SK-N-SH (cell line): ENCODE measurements around the gene ITPRID2. TPM values are rescaled to one million over a fixed set of nuclear protein-coding genes. Genes with fewer than 3 reads are reported as not detected.

Experiments used
- CTCF ChIA-PET: fragments of 300-600, 350-600 bp; formaldehyde crosslinking; extraction: SDS; loops from one replicate; lab custom pipeline; 2021; lab: Yijun Ruan, JAX
- POLR2A ChIA-PET: fragments of 350-600 bp; sonication (Branson Sonifier 250); formaldehyde crosslinking; extraction: SDS; loops from one replicate; lab custom pipeline; 2020; ENCODE audit warnings: antibody characterized with exemption, inconsistent platforms; lab: Yijun Ruan, JAX
- DNase-seq: peaks from one replicate; pipeline ENCODE4 v3.0.0; 2012
- H2AFZ ChIP-seq: fragments of 200-600 bp; sonication (generic); 2 replicates; pipeline ENCODE4 v1.8.1; 2016; ENCODE audit warnings: antibody characterized with exemption, mild to moderate bottlenecking, low read depth
- H3F3A ChIP-seq: fragments of 200-600 bp; sonication (generic); replicated peaks from 2 replicates; pipeline ENCODE3; 2016; ENCODE audit warnings: antibody characterized with exemption, mild to moderate bottlenecking; ENCODE audit not compliant: insufficient read depth
- H3K27ac ChIP-seq, 2 experiments: fragments of 200-500 bp in 1 of 2; fragments of 200-600 bp in 1 of 2; sonication (Bioruptor generic) in 1 of 2; sonication (generic), shearing (Covaris generic) in 1 of 2; 2 replicates each; pipeline versions ENCODE4 v1.5.1 to v1.6.1; 2014 to 2016; ENCODE audit warnings: low read depth in 2 of 2, inconsistent platforms in 1 of 2, low read length in 1 of 2, mild to moderate bottlenecking in 1 of 2, mixed read lengths in 1 of 2
- H3K27me3 ChIP-seq: fragments of 200-600 bp; sonication (generic), shearing (Covaris generic); 2 replicates; pipeline ENCODE4 v1.6.1; 2016; ENCODE audit warnings: mixed run types; ENCODE audit not compliant: insufficient read depth
- H3K36me3 ChIP-seq, 2 experiments: fragments of 200-500 bp in 1 of 2; fragments of 200-600 bp in 1 of 2; sonication (Bioruptor generic) in 1 of 2; sonication (generic) in 1 of 2; replicated peaks in 1 of 2; 2 replicates each; pipeline versions ENCODE3 to v1.5.1; 2014 to 2016; ENCODE audit warnings: low read length in 1 of 2, mild to moderate bottlenecking in 1 of 2; ENCODE audit not compliant: insufficient read depth in 2 of 2, control insufficient read depth in 1 of 2
- H3K4me1 ChIP-seq, 2 experiments: fragments of 200-500 bp in 1 of 2; fragments of 200-600 bp in 1 of 2; sonication (Bioruptor generic) in 1 of 2; sonication (generic), shearing (Covaris generic) in 1 of 2; 2 replicates each; pipeline versions ENCODE4 v1.5.1 to v1.6.1; 2014 to 2016; ENCODE audit warnings: low read depth in 1 of 2, low read length in 1 of 2, mixed run types in 1 of 2; ENCODE audit not compliant: insufficient read depth in 2 of 2, control insufficient read depth in 1 of 2
- H3K4me2 ChIP-seq: fragments of 200-600 bp; sonication (generic), shearing (Covaris generic); 2 replicates; pipeline ENCODE4 v1.6.1; 2017; ENCODE audit warnings: mixed run types
- H3K4me3 ChIP-seq, 2 experiments: fragments of 200-500 bp in 1 of 2; fragments of 200-600 bp in 1 of 2; sonication (Bioruptor generic) in 1 of 2; sonication (generic), shearing (Covaris generic) in 1 of 2; 2 replicates each; pipeline versions ENCODE4 v1.5.1 to v1.8.1; 2014 to 2016; ENCODE audit warnings: low read depth in 2 of 2, inconsistent platforms in 1 of 2, low read length in 1 of 2, mild to moderate bottlenecking in 1 of 2, mixed read lengths in 1 of 2, moderate library complexity in 1 of 2
- H3K79me2 ChIP-seq: fragments of 200-600 bp; sonication (generic); 2 replicates; pipeline ENCODE4 v1.8.1; 2017; ENCODE audit warnings: mild to moderate bottlenecking; ENCODE audit not compliant: insufficient read depth
- H3K9ac ChIP-seq: fragments of 200-600 bp; sonication (generic); 2 replicates; pipeline ENCODE4 v1.6.1; 2017; ENCODE audit warnings: mixed run types
- H3K9me2 ChIP-seq: fragments of 200-600 bp; sonication (generic); 2 replicates; pipeline ENCODE4 v1.6.1; 2017; ENCODE audit warnings: mixed run types
- H3K9me3 ChIP-seq: fragments of 200-600 bp; sonication (generic); 2 replicates; pipeline ENCODE4 v1.6.1; 2017; ENCODE audit warnings: mixed run types, mild to moderate bottlenecking, moderate library complexity
- H4K20me1 ChIP-seq: fragments of 200-600 bp; sonication (generic); 2 replicates; pipeline ENCODE4 v1.6.1; 2017; ENCODE audit warnings: mild to moderate bottlenecking, mixed run types; ENCODE audit not compliant: insufficient read depth
- CHD2 ChIP-seq: fragments of 150-350 bp; IDR thresholded peaks from 2 replicates; pipeline ENCODE4 v1.6.1; 2018; ENCODE audit warnings: low read length; ENCODE audit not compliant: partially characterized antibody
- CTCF ChIP-seq: fragments of 200-600 bp; sonication (generic); IDR thresholded peaks from 2 replicates; pipeline ENCODE4 v1.6.1; 2017; ENCODE audit warnings: antibody characterized with exemption, mild to moderate bottlenecking, moderate library complexity
- ELF1 ChIP-seq: IDR thresholded peaks from 2 replicates; pipeline ENCODE4 v1.4.0; 2012
- EP300 ChIP-seq, 2 experiments: IDR thresholded peaks; 2 replicates each; pipeline versions ENCODE4 v1.4.0 to v1.6.1; 2012; ENCODE audit warnings: borderline replicate concordance in 1 of 2, low read depth in 1 of 2, low read length in 1 of 2
- EZH2phosphoT487 ChIP-seq: fragments of 200-600 bp; sonication (generic); IDR thresholded peaks from 2 replicates; pipeline ENCODE4 v1.6.1; 2017; ENCODE audit warnings: low read depth, mixed run types, mild to moderate bottlenecking, antibody characterized with exemption, moderate library complexity, borderline replicate concordance
- GABPA ChIP-seq: IDR thresholded peaks from 2 replicates; pipeline ENCODE4 v1.4.0; 2012; ENCODE audit warnings: low read depth, mild to moderate bottlenecking
- GATA2 ChIP-seq: sonication (generic); formaldehyde crosslinking; IDR thresholded peaks from 2 replicates; pipeline ENCODE4 v1.5.0; 2020; ENCODE audit warnings: mild to moderate bottlenecking, missing genetic modification reagents
- JUND ChIP-seq: IDR thresholded peaks from 2 replicates; pipeline ENCODE4 v1.4.0; 2012
- MXI1 ChIP-seq: IDR thresholded peaks from 2 replicates; pipeline ENCODE4 v1.6.1; 2012; ENCODE audit warnings: mild to moderate bottlenecking, low read depth, low read length, improper control_type of control experiment
- NFIC ChIP-seq: IDR thresholded peaks from 2 replicates; pipeline ENCODE4 v1.4.0; 2012; ENCODE audit warnings: borderline replicate concordance
- NRF1 ChIP-seq: IDR thresholded peaks from 2 replicates; pipeline ENCODE4 v1.6.1; 2012; ENCODE audit warnings: low read depth, mild to moderate bottlenecking, low read length
- PBX3 ChIP-seq: IDR thresholded peaks from 2 replicates; pipeline ENCODE4; 2012
- POLR2AphosphoS5 ChIP-seq: IDR thresholded peaks from 2 replicates; pipeline ENCODE4 v1.6.1; 2012; ENCODE audit warnings: low read depth, low read length
- RCOR1 ChIP-seq: fragments of 150-350 bp; IDR thresholded peaks from 2 replicates; pipeline ENCODE4 v1.6.1; 2017; ENCODE audit warnings: antibody characterized with exemption, low read length
- REST ChIP-seq: IDR thresholded peaks from 2 replicates; pipeline ENCODE4 v1.6.1; 2012; ENCODE audit warnings: mild to moderate bottlenecking, low read depth, low read length, moderate library complexity
- SIN3A ChIP-seq: IDR thresholded peaks from 2 replicates; pipeline ENCODE4 v1.6.1; 2012; ENCODE audit warnings: low read depth, mild to moderate bottlenecking, low read length, moderate library complexity, borderline replicate concordance
- TAF1 ChIP-seq: IDR thresholded peaks from 2 replicates; pipeline ENCODE4 v1.6.1; 2012; ENCODE audit warnings: low read depth, mild to moderate bottlenecking, low read length, moderate library complexity, borderline replicate concordance
- TEAD4 ChIP-seq: IDR thresholded peaks from 2 replicates; pipeline ENCODE4 v1.4.0; 2012; ENCODE audit warnings: mild to moderate bottlenecking, borderline replicate concordance; ENCODE audit not compliant: insufficient read depth
- YY1 ChIP-seq: IDR thresholded peaks from 2 replicates; pipeline ENCODE4 v1.4.0; 2012; ENCODE audit warnings: low read depth, mild to moderate bottlenecking
- ZBTB33 ChIP-seq: IDR thresholded peaks from 2 replicates; pipeline ENCODE4 v1.4.0; 2012; ENCODE audit warnings: low read depth, borderline replicate concordance
- whole genome bisulfite sequencing: methylation state at CpG from one replicate; pipeline ENCODE4 v1.1.6; 2017; ENCODE audit warnings: low lambda C conversion rate; 5-methylcytosine and 5-hydroxymethylcytosine counted together
- polyA plus RNA-seq, 3 experiments: library from polyadenylated mRNA; depleted of rRNA; stranded (reverse); fragments of >200 nt; gene quantifications; 2 replicates each; pipeline ENCODE4 v1.2.3, GENCODE V29; 2012

Gene ITPRID2
- polyA plus RNA-seq, 1 of the 3 experiments (the other 2 are of a cell fraction) = 41.9 TPM

- TF ChIP-seq POLR2AphosphoS5 (no peak), ELF1 (no peak), YY1 (no peak), SIN3A (no peak), REST (no peak), NFIC (no peak), NRF1 (no peak), GATA2 (CRISPR knock-in tag) (no peak), TAF1 (no peak), RCOR1 (no peak), EZH2phosphoT487 (no peak), EP300 (IDR thresholded peaks at IDR 0.05; ENCODE audit: borderline replicate concordance in 1 of 2, low read depth in 1 of 2, low read length in 1 of 2) (no peak), TEAD4 (no peak), PBX3 (no peak), MXI1 (no peak), CTCF (no peak), ZBTB33 (no peak), CHD2 (no peak), GABPA (no peak), JUND (no peak)
- TF ChIP-seq, all 33 proteins: peak for 0
- Histone ChIP-seq H3F3A (peaks cover 4% of the 10 kb centered on the region), H3K79me2 (no peaks in the 10 kb centered on the region), H3K9ac (no peak overlapping the region), H2AFZ (no peak overlapping the region), H3K4me1 (no peaks in the 10 kb centered on the region), H3K27ac (no peak overlapping the region), H3K36me3 (no peaks in the 10 kb centered on the region), H3K4me3 (no peak overlapping the region), H3K9me2 (no peaks in the 10 kb centered on the region), H3K4me2 (no peak overlapping the region), H3K9me3 (no peaks in the 10 kb centered on the region), H3K27me3 (no peaks in the 10 kb centered on the region), H4K20me1 (no peaks in the 10 kb centered on the region)
- no peak for DNase-seq
- 43% methylated on average over 2 of the region's 2 CpGs for WGBS
- ChIA-PET CTCF (interaction anchor here (0.9 to 2.3 kb wide), 2 partner anchors 12 to 25 kb away, joined by 3 to 6 read pairs; no protein-coding TSS in a partner anchor), POLR2A (no interaction called here)
Observed at GRCh38 chr2:181878448-181878847, 13.1 kb upstream of the ITPRID2 start.
